CD14-positive monocyte (primary cell): ENCODE data around the gene RNF5. TPM values are rescaled to one million over a fixed set of nuclear protein-coding genes. Genes with fewer than 3 reads are reported as not detected.

ENCODE experiments used
- DNase-seq, 3 donors: peaks; one replicate each; pipeline ENCODE4 v3.0.0-alpha.2; 2011 to 2022
- H2AFZ ChIP-seq: 2 replicates; pipeline ENCODE4 v1.6.0; 2012; ENCODE audit warnings: mild to moderate bottlenecking, low read depth, low read length, inconsistent platforms; ENCODE audit not compliant: insufficient read depth, poor library complexity, severe bottlenecking
- H3K27ac ChIP-seq, 2 donors: 1 replicate in 1 of 2; 2 replicates in 1 of 2; pipeline ENCODE4 v1.5.1; 2012 to 2013; ENCODE audit warnings: low read length in 2 of 2, control low read depth in 1 of 2, inconsistent platforms in 1 of 2, low read depth in 1 of 2, mild to moderate bottlenecking in 1 of 2
- H3K27me3 ChIP-seq, 2 donors: one replicate each; pipeline versions ENCODE4 v1.6.0 to v1.6.1; 2011 to 2013; ENCODE audit warnings: low read length in 2 of 2; ENCODE audit not compliant: control insufficient read depth in 2 of 2, insufficient read depth in 2 of 2
- H3K36me3 ChIP-seq, 2 donors: replicated peaks in 1 of 2; 1 replicate in 1 of 2; 2 replicates in 1 of 2; pipeline versions ENCODE4 v1.5.1 to v1.6.1; 2012 to 2013; ENCODE audit warnings: low read length in 2 of 2, control low read depth in 1 of 2, inconsistent platforms in 1 of 2, mild to moderate bottlenecking in 1 of 2; ENCODE audit not compliant: insufficient read depth in 2 of 2, control insufficient read depth in 1 of 2
- H3K4me1 ChIP-seq, 2 donors: 1 replicate in 1 of 2; 2 replicates in 1 of 2; pipeline versions ENCODE4 v1.5.1 to v1.6.1; 2012 to 2013; ENCODE audit warnings: low read length in 2 of 2, control low read depth in 1 of 2, inconsistent platforms in 1 of 2, mild to moderate bottlenecking in 1 of 2, moderate library complexity in 1 of 2; ENCODE audit not compliant: insufficient read depth in 2 of 2, control insufficient read depth in 1 of 2
- H3K4me2 ChIP-seq: replicated peaks from 2 replicates; pipeline ENCODE3; 2012; ENCODE audit warnings: low read length, moderate library complexity, mild to moderate bottlenecking; ENCODE audit not compliant: poor library complexity, severe bottlenecking; ENCODE audit errors: extremely low read depth
- H3K4me3 ChIP-seq, 3 experiments: fragments of 200-600 bp in 1 of 3; sonication (generic) in 1 of 3; replicated peaks in 1 of 3; 1 replicate in 2 of 3; 2 replicates in 1 of 3; pipeline ENCODE4 v1.5.1; 2011 to 2013; ENCODE audit warnings: low read length in 3 of 3, mild to moderate bottlenecking in 3 of 3, control low read depth in 2 of 3, low read depth in 2 of 3, inconsistent platforms in 1 of 3, moderate library complexity in 1 of 3
- H3K79me2 ChIP-seq: 2 replicates; pipeline ENCODE4 v1.6.0; 2012; ENCODE audit warnings: mild to moderate bottlenecking, control low read depth, inconsistent platforms, low read length, moderate library complexity; ENCODE audit not compliant: insufficient read depth
- H3K9ac ChIP-seq: 2 replicates; pipeline ENCODE4 v1.6.0; 2017; ENCODE audit warnings: low read length, mild to moderate bottlenecking; ENCODE audit not compliant: insufficient read depth, poor library complexity, severe bottlenecking
- H3K9me3 ChIP-seq, 2 donors: replicated peaks in 1 of 2; 1 replicate in 1 of 2; 2 replicates in 1 of 2; pipeline versions ENCODE4 v1.5.1 to v1.6.1; 2012 to 2013; ENCODE audit warnings: low read length in 2 of 2, control low read depth in 1 of 2; ENCODE audit not compliant: control insufficient read depth in 1 of 2, insufficient read depth in 1 of 2
- H4K20me1 ChIP-seq: 2 replicates; pipeline ENCODE4 v1.6.0; 2012; ENCODE audit warnings: mild to moderate bottlenecking, low read length, control low read depth, moderate library complexity; ENCODE audit not compliant: insufficient read depth
- H3K27ac Mint-ChIP-seq, 7 donors: one replicate each; pipeline ENCODE4 v1.8.0; 2020; ENCODE audit warnings: mild to moderate bottlenecking in 7 of 7, mixed read lengths in 7 of 7, moderate library complexity in 6 of 7, inconsistent platforms in 2 of 7
- H3K27me3 Mint-ChIP-seq, 3 donors: one replicate each; pipeline ENCODE4 v1.8.0; 2021 to 2022; ENCODE audit warnings: low read depth in 3 of 3, mild to moderate bottlenecking in 3 of 3, mixed read lengths in 3 of 3, moderate library complexity in 3 of 3, inconsistent platforms in 1 of 3
- H3K36me3 Mint-ChIP-seq, 2 donors: one replicate each; pipeline ENCODE4 v1.8.0; 2020; ENCODE audit warnings: mixed read lengths in 2 of 2, inconsistent platforms in 1 of 2, mild to moderate bottlenecking in 1 of 2
- H3K4me1 Mint-ChIP-seq: one replicate; pipeline ENCODE4 v1.8.0; 2020; ENCODE audit warnings: mild to moderate bottlenecking, mixed read lengths
- H3K4me3 Mint-ChIP-seq, 2 donors: one replicate each; pipeline ENCODE4 v1.8.0; 2020; ENCODE audit warnings: mild to moderate bottlenecking in 2 of 2, mixed read lengths in 2 of 2, moderate library complexity in 1 of 2
- H3K9me3 Mint-ChIP-seq, 7 donors: one replicate each; pipeline ENCODE4 v1.8.0; 2020 to 2022; ENCODE audit warnings: mixed read lengths in 7 of 7, mild to moderate bottlenecking in 6 of 7, moderate library complexity in 6 of 7, inconsistent platforms in 2 of 7
- CTCF ChIP-seq: fragments of 200-600 bp; IDR thresholded peaks from one replicate; pipeline ENCODE4 v1.8.0; 2022; ENCODE audit warnings: antibody characterized with exemption, mild to moderate bottlenecking
- WGBS: methylation state at CpG from one replicate; pipeline ENCODE4 v1.1.5; 2013; ENCODE audit warnings: missing lambda C conversion rate; ENCODE audit not compliant: insufficient coverage; 5-methylcytosine and 5-hydroxymethylcytosine counted together
- intact Hi-C, 2 donors: fragments of 100-400 bp; cut with micrococcal nuclease; formaldehyde crosslinking; loops; one replicate each; pipeline versions ENCODE4 v1.15.0 to v1.15.1; 2023
- polyA plus RNA-seq, 3 donors: library from polyadenylated mRNA; depleted of rRNA in 1 of 3; unstranded in 2 of 3; stranded (reverse) in 1 of 3; fragments of 300-500 nt in 2 of 3; fragments of >200 nt in 1 of 3; fragmentation: Illumina TruSeq in 2 of 3; gene quantifications; 1 replicate in 2 of 3; 2 replicates in 1 of 3; pipeline ENCODE4 v1.2.3, GENCODE V29; 2012 to 2021

RNF5 gene
- polyA plus RNA-seq, 3 donors: 62.2 to 108 (median 83.5) TPM

- H3K9me3 Mint-ChIP-seq: peaks cover 0 to 2% (median 0%) of the 10 kb centered on the region in 7 donors
- peaks cover 16 to 22% of the 10 kb centered on the region in 2 donors for H3K36me3 Mint-ChIP-seq
- Histone ChIP-seq H2AFZ (peak overlapping the region; percentile 82), H3K9ac (peak overlapping the region; percentile 61), H3K79me2 (peaks cover 37% of the 10 kb centered on the region), H4K20me1 (no peaks in the 10 kb centered on the region), H3K4me2 (peak overlapping the region; percentile 88), H3K4me3 (peak overlapping the region; percentile 56 to 100 (median 71)), H3K9me3 (no peaks in the 10 kb centered on the region), H3K4me1 (peaks cover 30 to 36% of the 10 kb centered on the region in 2 donors), H3K36me3 (peaks cover 19 to 25% of the 10 kb centered on the region in 2 donors), H3K27me3 (no peaks in the 10 kb centered on the region), H3K27ac (peak overlapping the region; percentile 21 to 98)
- 46% methylated on average over 16 of the region's 22 CpGs for WGBS
- H3K27me3 Mint-ChIP-seq: peaks cover 3 to 5% (median 4%) of the 10 kb centered on the region in 3 donors
- TF ChIP-seq CTCF: no peak
- H3K27ac Mint-ChIP-seq: peak overlapping the region; percentile 90 to 98 (median 95)
- H3K4me3 Mint-ChIP-seq: peak overlapping the region; percentile 88 to 90
- intact Hi-C loops: loop anchor here (1.0 to 5.0 kb wide), 3 partner anchors 49 to 65 kb away; partner anchors contain the start of genes GPSM3 (in 1 of the 2), PBX2 (in 1 of the 2) and RNF5 (in 1 of the 2)
- peaks cover 28% of the 10 kb centered on the region for H3K4me1 Mint-ChIP-seq
- DNase-seq: no peak
Observed at GRCh38 chr6:32129297-32130088, 48.7 kb upstream of the RNF5 start.

GRCh38 chr6:32131439-32131948 lies 46.7 kb upstream of the RNF5 start:
- no peak overlapping the region for H3K4me2 ChIP-seq

More at GRCh38 chr6:32131439-32131948, 46.7 kb upstream of the RNF5 start:
- peaks cover 0 to 3% of the 10 kb centered on the region in 2 donors for H3K27me3 ChIP-seq
- intact Hi-C loops: loop anchor here (2.0 to 5.0 kb wide), 2 partner anchors 61 to 63 kb away; partner anchors contain the start of genes GPSM3 (in 1 of the 2) and PBX2 (in 1 of the 2)
- peaks cover 4 to 5% of the 10 kb centered on the region in 2 donors for H3K36me3 Mint-ChIP-seq
- H3K4me1 ChIP-seq: peaks cover 30 to 35% of the 10 kb centered on the region in 2 donors
- peaks cover 28% of the 10 kb centered on the region for H3K4me1 Mint-ChIP-seq
- H3K36me3 ChIP-seq: peaks cover 3 to 6% of the 10 kb centered on the region in 2 donors
- TF ChIP-seq CTCF: no peak
- H3K27ac Mint-ChIP-seq: no peak overlapping the region
- no peaks in the 10 kb centered on the region for H4K20me1 ChIP-seq
- peaks cover 13 to 16% (median 14%) of the 10 kb centered on the region in 3 donors for H3K27me3 Mint-ChIP-seq
- no peak overlapping the region for H3K27ac ChIP-seq
- H3K4me3 ChIP-seq: no peak overlapping the region
- H3K79me2 ChIP-seq: peaks cover 26% of the 10 kb centered on the region
- no peaks in the 10 kb centered on the region for H3K9me3 ChIP-seq
- 83% methylated on average over 2 of the region's 14 CpGs for WGBS
- H3K4me3 Mint-ChIP-seq: no peak overlapping the region
- no peak for DNase-seq
- H2AFZ ChIP-seq: peak overlapping the region; percentile 21
- peaks cover 0 to 2% (median 0%) of the 10 kb centered on the region in 7 donors for H3K9me3 Mint-ChIP-seq
- no peak overlapping the region for H3K9ac ChIP-seq
